HG03159 (cell line): ENCODE results near the gene ZNF648.
"Not testable (repeated sequence)": the region's sequence is repeated elsewhere in the genome, so short reads cannot be mapped to it uniquely, and the experiment has no call there.

Experiments
- ATAC-seq: cut with Tn5 transposase; IDR thresholded peaks from one replicate; pipeline ENCODE4 v1.9.1; 2021; ENCODE audit warnings: mild to moderate bottlenecking, moderate library complexity; ENCODE audit not compliant: unreplicated experiment

ZNF648 gene

DNA sequence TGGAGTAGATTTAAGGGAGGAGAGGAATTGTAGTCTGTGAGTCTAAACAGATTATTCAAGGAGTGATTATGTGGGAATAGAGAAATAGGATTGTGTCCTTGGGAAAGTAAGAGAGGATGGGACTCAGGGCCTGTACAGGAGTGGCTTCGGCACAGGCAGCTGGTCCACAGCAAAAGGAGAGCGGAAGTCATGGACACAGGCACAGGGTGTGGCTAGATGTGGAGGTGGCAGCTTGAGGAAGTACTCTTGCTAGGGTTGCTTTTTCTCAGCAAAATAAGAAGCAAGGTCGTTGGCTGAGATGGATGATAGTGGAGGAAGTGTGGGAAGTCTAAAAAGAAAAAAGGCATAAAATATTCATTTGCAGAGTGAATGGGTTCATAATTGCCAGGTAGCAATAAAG is 18.5 kb upstream of the ZNF648 start:
- no peak for ATAC-seq

DNA sequence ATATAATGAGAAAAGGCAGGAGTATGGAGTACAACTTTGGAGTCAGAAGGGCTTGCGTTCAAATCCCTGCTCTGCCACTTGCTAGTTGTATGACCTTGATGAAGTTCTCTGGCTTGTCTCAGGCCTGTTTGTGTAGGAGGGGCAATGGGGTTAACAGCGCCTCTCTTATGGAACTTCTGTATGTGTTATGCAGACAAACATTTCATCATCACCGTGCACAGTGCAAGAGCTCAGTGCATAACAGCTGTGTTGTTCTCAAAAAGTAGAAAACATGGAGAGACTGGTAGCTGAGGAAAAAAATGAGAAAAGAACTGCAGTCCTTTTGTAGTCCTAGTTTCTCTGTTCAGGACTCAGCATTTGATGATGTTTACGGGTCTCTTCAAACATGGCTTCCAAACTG is 10.4 kb upstream of the ZNF648 start:
- ATAC-seq, result no peak

- ATAC-seq, result no peak
Measured at GRCh38 chr1:182069028-182069466, 7.5 kb upstream of the ZNF648 start.

DNA sequence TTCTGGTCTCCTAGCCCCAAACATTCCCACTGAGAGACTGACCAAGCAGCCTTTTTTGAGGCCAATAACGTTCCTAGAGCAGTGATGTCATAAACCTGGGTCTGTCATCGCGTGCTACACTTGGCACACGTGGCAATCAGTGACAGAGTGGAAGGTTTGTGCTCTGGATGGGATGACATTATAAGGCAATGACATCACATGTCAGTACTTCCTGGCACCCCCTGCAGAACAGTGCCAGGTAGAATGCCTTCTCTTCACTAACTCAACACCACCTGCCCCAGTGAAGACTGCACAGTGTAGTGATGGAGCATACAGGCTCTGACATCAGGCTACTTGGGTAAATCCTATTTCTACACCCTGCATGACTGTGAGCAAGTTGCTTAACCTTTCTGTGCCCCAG is 5.4 kb upstream of the ZNF648 start:
- ATAC-seq, result no peak

GRCh38 chr1:182065126-182065845 is 3.8 kb upstream of the ZNF648 start:
- ATAC-seq, result no peak

DNA sequence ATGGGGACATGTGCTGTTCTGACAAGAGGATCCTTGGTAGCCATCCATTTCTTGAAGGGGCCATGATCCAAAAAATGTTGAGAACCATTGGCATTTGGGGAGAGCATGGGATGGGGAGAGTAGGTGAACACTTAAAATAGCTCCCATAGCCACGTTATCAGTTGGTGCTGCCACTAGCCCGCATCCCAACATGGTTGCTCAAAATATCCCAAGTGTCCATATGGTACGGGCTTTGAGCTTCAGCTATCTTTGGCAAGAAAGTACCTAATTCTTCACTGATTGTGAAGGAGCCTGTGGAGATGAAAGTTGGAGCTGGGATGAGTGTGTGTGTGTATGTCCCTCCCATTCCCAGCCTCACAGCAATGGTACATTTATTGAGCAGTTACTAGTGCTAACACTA is 3.1 kb upstream of the ZNF648 start:
- no peak for ATAC-seq

DNA sequence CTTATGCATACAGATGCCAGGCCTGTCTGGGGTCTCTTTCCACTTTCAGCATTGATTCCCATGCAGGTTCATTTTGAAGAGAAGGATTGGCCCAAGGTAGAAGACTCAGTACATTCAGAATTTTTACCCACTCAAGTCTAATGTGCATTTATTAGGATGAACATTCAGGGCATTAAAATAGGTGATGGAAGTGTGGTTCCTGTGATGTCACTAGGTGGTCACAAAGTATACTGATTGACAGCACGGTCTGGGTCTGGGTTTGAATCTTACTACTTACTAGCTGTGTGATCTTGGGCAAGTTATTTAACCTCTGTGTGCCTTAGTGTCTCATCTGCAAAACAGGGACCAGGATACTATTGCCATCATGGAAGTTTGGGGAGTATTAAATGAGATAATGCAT is 711 bp upstream of the ZNF648 start:
- no peak for ATAC-seq

DNA sequence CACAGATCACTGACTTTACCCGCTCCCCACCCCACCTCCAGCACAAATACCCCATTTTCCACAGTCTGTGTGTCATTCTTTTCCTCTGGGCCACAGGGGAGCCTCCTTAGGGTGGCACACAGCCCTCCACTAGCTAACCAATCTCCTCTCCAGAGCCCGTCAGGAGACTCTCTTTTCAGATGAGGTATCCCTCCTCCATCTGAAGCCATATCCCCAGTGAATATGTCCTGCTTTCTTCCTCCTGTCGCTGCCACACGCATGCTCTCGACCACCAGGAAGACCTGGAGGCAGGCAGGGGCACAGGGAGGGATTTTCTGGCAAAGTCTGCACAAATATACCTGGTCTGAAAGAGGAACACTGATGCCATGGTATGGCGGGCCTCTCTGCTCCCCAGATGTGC is 635 bp downstream of the ZNF648 start:
- ATAC-seq, result no peak

DNA sequence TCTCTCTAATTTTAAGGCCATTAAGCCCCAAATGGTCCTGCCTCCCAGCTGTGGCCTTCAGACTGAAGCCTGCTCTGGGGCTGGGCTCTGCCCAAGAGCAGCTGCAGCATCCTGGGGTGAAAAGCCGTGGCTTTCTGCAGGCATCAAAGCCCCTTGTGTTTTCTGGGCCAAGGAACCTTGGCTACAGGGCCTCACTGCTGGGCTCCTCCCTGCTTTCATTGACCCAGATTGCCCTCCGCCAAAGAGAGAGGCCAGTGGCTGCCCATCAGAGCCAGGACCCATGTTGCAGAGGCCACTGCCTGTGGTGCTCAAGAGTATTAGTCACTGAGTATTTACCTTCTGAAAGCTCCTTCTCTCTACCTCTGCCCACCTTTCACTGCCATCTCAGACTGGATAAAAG is 1.6 kb downstream of the ZNF648 start:
- ATAC-seq, result no peak

DNA sequence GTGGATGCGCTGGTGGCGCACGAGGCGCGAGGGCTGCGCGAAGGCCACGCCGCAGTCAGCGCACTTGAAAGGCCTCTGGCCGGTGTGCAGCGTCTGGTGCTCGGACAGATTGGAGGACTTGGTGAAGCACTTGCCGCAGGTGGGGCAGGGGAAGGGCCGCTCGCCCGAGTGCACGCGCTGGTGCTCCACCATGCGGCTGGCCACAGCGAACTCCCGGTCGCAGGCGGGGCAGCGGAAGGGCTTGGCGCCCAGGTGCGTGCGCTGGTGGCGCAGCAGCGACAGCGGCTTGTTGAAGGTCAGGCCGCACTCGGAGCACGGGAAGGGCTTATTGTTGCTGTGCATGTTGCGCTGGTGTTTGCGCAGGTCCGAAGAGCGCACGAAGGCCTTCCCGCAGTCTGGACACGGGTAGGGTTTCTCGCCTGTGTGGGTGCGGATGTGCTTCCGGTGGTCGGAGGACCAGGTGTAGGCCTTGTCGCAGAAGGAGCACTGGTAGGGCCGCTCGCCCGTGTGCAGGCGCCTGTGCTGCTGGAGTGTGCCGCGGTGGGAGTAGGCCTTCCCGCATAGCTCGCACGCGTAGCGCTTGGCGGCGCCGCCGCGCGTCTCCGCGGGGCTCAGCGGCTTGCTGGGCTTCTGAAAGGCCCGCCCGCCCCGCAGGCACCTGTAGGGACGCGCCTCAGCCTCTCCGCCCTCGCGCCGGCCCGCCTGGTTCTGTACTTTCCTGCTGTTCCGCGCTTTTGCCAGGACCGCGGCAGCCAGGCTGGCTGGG is 4.7 kb downstream of the ZNF648 start:
- no peak for ATAC-seq

- peak; percentile 67 for ATAC-seq
Measured at GRCh38 chr1:182054698-182055326, 6.7 kb downstream of the ZNF648 start.

- ATAC-seq, result no peak
Measured at GRCh38 chr1:182052355-182052754, 9.2 kb downstream of the ZNF648 start.

DNA sequence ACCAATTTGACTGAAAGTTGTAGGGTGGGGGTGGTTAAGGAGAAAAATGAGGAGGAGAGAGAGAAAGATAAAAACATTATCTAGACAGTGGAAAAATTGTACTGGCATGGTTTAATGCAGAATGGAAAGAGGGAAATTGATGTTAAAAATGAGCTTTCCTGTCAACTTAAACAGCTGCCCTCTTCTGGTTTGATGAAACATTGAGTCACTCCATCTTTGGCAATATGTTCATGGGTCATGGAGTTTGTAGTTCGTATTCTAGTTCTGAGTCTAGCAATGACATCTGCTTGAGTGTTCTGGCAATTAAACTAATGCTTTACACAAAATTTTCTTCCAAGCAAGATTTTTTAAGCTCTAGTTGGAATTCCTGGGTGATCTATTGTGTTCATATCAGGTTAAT is 9.6 kb downstream of the ZNF648 start:
- no peak for ATAC-seq

- ATAC-seq, result no peak
Measured at GRCh38 chr1:182050481-182051448, 10.7 kb downstream of the ZNF648 start.

DNA sequence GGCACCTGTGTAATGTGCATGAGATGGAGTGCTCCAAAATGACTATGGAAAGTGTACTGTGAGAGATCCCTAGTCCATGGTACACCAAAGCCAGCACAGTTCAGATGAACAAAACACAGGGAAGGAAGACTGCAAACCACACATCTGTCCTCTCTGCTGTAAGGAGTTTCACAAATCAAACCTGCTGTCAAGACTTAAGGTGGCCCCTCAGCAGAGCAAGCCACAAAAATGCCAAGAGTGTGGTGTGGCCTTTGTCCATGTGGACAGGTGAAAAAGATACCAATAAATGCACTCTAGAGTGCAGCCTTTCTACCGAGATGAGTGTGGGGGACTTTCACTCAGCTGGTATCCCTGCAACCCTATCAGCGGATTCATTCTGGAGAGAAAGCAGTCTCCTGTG is 12.9 kb downstream of the ZNF648 start:
- ATAC-seq, result no peak

GRCh38 chr1:182046763-182047162 is 14.7 kb downstream of the ZNF648 start:
- no peak for ATAC-seq

GRCh38 chr1:182045481-182045880 is 16.0 kb downstream of the ZNF648 start:
- not testable (repeated sequence) for ATAC-seq

GRCh38 chr1:182041615-182042014 is 19.9 kb downstream of the ZNF648 start:
- ATAC-seq, result no peak

DNA sequence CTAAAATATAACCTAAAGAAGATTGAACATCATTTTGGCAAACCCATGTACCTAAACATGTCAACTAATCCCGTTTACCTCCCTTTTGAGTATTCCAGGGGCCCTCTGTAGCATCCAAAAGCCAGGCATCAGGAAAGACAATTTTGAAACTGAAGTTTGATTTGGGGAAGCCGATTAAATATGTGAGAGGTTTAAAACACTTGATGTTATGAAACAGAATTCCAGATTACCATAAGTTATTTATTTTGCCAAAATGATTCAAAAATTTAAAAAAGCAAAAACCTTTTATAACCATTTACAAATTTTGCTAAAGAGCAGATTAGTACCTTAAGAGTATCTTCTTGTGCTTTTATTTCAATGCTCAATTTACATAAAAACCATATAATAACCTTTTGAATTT is 23.3 kb downstream of the ZNF648 start:
- no peak for ATAC-seq

- no peak for ATAC-seq
Measured at GRCh38 chr1:182035097-182035770, 26.3 kb downstream of the ZNF648 start.
